Lower leg skin (tissue), 4 donors: ENCODE data around the gene ZNF543. TPM values are rescaled to one million over a fixed set of nuclear protein-coding genes. Genes with fewer than 3 reads are reported as not detected.

Experiments used
- DNase-seq, 2 donors: peaks; one replicate each; pipeline ENCODE4 v3.0.0-alpha.2; 2019; ENCODE audit warnings: low spot score in 2 of 2
- H3K4me3 ChIP-seq: fragments of 200-600 bp; sonication (generic); 2 replicates; pipeline ENCODE4 v1.5.1; 2017; ENCODE audit warnings: mild to moderate bottlenecking, low read depth; ENCODE audit not compliant: poor library complexity, severe bottlenecking
- CTCF ChIP-seq, 3 donors: fragments of 450-650 bp; IDR thresholded peaks; one replicate each; pipeline ENCODE4 v1.5.1; 2016; ENCODE audit warnings: antibody characterized with exemption in 3 of 3, mild to moderate bottlenecking in 3 of 3, moderate library complexity in 2 of 3
- POLR2A ChIP-seq, 2 donors: fragments of 450-650 bp; IDR thresholded peaks; one replicate each; pipeline ENCODE4 v1.6.1; 2016 to 2017; ENCODE audit warnings: antibody characterized with exemption in 2 of 2, mild to moderate bottlenecking in 1 of 2, moderate library complexity in 1 of 2
- WGBS, 2 donors: methylation state at CpG; one replicate each; pipeline ENCODE4 v1.1.5; 2018; 5-methylcytosine and 5-hydroxymethylcytosine counted together
- intact Hi-C: fragments of 100-400 bp; cut with DNase I; formaldehyde crosslinking; loops from one replicate; pipeline ENCODE4 v1.15.0; 2023; ENCODE audit warnings: low total_unique reads
- total RNA-seq, 4 donors: library from RNA; depleted of rRNA; stranded (reverse); fragments of >200 nt; gene quantifications; one replicate each; pipeline ENCODE4 v1.1.0, GENCODE V29; 2016

The ZNF543 gene
- total RNA-seq, 4 donors from 2014 or later: 11.4 to 15.7 (median 12.4) TPM

- TF ChIP-seq POLR2A (IDR thresholded peaks at IDR 0.05): no peak
- no peak for TF ChIP-seq CTCF (IDR thresholded peaks at IDR 0.05)
- H3K4me3 ChIP-seq: no peak overlapping the region
- intact Hi-C loops: no loop called here
- no peak for DNase-seq
These were observed 4.7 kb downstream of the ZNF543 start for GRCh38 chr19:57324992-57325391.

- intact Hi-C loops: no loop called here
- no peak for DNase-seq
- TF ChIP-seq POLR2A (IDR thresholded peaks at IDR 0.05) (no peak), CTCF (IDR thresholded peaks at IDR 0.05) (no peak)
- WGBS, 2 donors: 95% methylated on average over 8 of the region's 8 CpGs
- H3K4me3 ChIP-seq: no peak overlapping the region
These were observed 7.7 kb downstream of the ZNF543 start for GRCh38 chr19:57327993-57328392.

DNA sequence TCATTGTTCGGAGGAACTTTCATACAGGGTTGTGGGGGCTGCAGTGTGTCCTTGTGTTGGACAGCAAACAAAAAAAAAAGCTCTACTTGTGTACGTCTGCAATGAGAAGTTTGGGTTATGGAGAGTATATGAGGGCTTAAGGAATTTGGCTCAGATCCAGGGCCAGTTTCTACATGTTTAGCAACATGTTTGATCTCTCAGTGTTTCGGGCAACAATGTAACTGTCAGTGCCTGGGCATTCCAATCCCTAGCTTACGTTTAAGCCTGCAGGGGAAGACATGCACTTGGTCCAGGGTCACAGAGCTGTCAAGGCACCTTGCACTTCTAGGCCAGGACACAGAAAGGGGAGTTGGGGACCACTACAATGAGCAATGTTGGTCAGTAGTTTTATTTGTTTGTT, 13.9 kb downstream of the ZNF543 start:
- TF ChIP-seq POLR2A (IDR thresholded peaks at IDR 0.05) (no peak), CTCF (IDR thresholded peaks at IDR 0.05) (no peak)
- no peak overlapping the region for H3K4me3 ChIP-seq
- WGBS, 2 donors: 63 to 64% methylated on average over 4 of the region's 4 CpGs
- no peak for DNase-seq
- intact Hi-C loops: no loop called here

GRCh38 chr19:57338877-57339276, 18.6 kb downstream of the ZNF543 start:
- TF ChIP-seq CTCF (IDR thresholded peaks at IDR 0.05): no peak
- no peak for TF ChIP-seq POLR2A (IDR thresholded peaks at IDR 0.05)
- intact Hi-C loops: no loop called here
- no peak for DNase-seq
- H3K4me3 ChIP-seq: no peak overlapping the region
- 40 to 46% methylated on average over 3 of the region's 3 CpGs for WGBS, 2 donors

DNA sequence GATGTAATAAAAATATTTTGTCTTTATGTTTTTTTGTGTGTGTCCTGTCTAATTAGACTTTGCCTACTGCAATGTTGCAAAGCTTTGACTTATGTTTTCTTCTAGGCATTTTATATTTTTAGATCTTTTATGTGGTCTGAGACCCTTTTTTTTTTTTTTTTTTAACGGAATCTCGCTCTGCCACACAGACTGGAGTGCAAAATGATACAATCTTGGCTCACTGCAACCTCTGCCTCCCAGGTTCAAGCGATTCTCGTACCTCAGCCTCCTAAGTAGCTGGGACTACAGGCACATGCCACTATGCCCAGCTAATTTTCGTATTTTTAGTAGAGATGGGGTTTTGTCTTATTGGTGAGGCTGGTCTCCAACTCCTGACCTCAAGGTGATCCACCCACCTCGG, 22.3 kb downstream of the ZNF543 start:
- 73 to 77% methylated on average over 6 of the region's 6 CpGs for WGBS, 2 donors
- intact Hi-C loops: no loop called here
- no peak overlapping the region for H3K4me3 ChIP-seq
- DNase-seq: no peak
- TF ChIP-seq CTCF (IDR thresholded peaks at IDR 0.05): no peak
- TF ChIP-seq POLR2A (IDR thresholded peaks at IDR 0.05): no peak

DNA sequence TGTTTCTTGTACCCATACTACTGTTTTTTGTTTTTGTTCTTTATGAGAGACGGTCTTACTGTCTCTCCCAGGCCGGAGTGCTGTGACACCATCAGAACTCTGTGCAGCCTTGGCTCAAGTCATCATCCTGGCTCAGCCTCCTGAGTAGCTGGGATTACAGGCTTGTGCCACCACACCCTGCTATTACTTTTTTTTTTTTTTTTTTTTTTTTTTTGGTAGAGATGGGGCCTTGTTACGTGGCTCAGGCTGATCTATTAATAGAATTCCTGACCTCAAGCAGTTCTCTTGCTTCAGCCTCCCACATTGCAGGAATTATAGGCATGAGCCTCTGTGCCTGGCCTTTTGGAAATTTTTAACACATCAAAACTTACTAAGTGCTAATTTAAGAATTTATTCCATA, 27.9 kb downstream of the ZNF543 start:
- H3K4me3 ChIP-seq: no peak overlapping the region
- intact Hi-C loops: no loop called here
- no peak for DNase-seq
- 20 to 26% methylated on average over 3 of the region's 3 CpGs for WGBS, 2 donors
- TF ChIP-seq CTCF (IDR thresholded peaks at IDR 0.05) (no peak), POLR2A (IDR thresholded peaks at IDR 0.05) (no peak)
